Measurements from ENCODE around the gene MGST3. TPM values are rescaled to one million over a fixed set of nuclear protein-coding genes. Genes with fewer than 3 reads are reported as not detected.

MGST3 gene
- total RNA-seq, 2 donors from 2014 or later = 113 to 147 TPM

- no peak for TF ChIP-seq CTCF (conservative IDR thresholded peaks at IDR 0.05)
- no peak overlapping the region for H3K4me3 ChIP-seq (ENCODE audit: low read length)
- H3K36me3 ChIP-seq (ENCODE audit: control insufficient read depth, insufficient read depth, low read length) = peaks cover 15% of the 10 kb centered on the region
- DNase-seq = no peak
- Mint-ChIP-seq H3K9me3 (no peaks in the 10 kb centered on the region), H3K36me3 (ENCODE audit: low read depth) (peaks cover 2% of the 10 kb centered on the region), H3K4me1 (peaks cover 16% of the 10 kb centered on the region), H3K27me3 (ENCODE audit: insufficient read depth) (peaks cover 7% of the 10 kb centered on the region), H3K4me3 (no peak overlapping the region), H3K27ac (no peak overlapping the region)
- H3K4me1 ChIP-seq (ENCODE audit: control insufficient read depth, insufficient read depth, low read length) = peaks cover 4% of the 10 kb centered on the region
- H3K27me3 ChIP-seq (ENCODE audit: control insufficient read depth, insufficient read depth, low read length, poor library complexity, severe bottlenecking) = no peaks in the 10 kb centered on the region
- no peak overlapping the region for H3K9ac ChIP-seq (ENCODE audit: extremely low read depth, low read length, poor library complexity, severe bottlenecking)
- H3K9me3 ChIP-seq (ENCODE audit: control insufficient read depth, low read length) = no peaks in the 10 kb centered on the region
- WGBS, 2 experiments (ENCODE audit: insufficient coverage in 1 of 2, insufficient read length in 1 of 2) = 90 to 100% methylated on average over 1 to 3 of the region's 3 CpGs
- no peak overlapping the region for H3K27ac ChIP-seq (ENCODE audit: low read depth, low read length)
Observed at GRCh38 chr1:165633614-165634013, 2.6 kb downstream of the MGST3 start.

- H3K36me3 Mint-ChIP-seq (ENCODE audit: low read depth) = peaks cover 2% of the 10 kb centered on the region
- Histone ChIP-seq H3K4me1 (ENCODE audit: control insufficient read depth, insufficient read depth, low read length) (peaks cover 4% of the 10 kb centered on the region), H3K27me3 (ENCODE audit: control insufficient read depth, insufficient read depth, low read length, poor library complexity, severe bottlenecking) (no peaks in the 10 kb centered on the region), H3K36me3 (ENCODE audit: control insufficient read depth, insufficient read depth, low read length) (peaks cover 19% of the 10 kb centered on the region), H3K9me3 (ENCODE audit: control insufficient read depth, low read length) (no peaks in the 10 kb centered on the region), H3K27ac (ENCODE audit: low read depth, low read length) (no peak overlapping the region), H3K9ac (ENCODE audit: extremely low read depth, low read length, poor library complexity, severe bottlenecking) (no peak overlapping the region), H3K4me3 (ENCODE audit: low read length) (no peak overlapping the region)
- peaks cover 16% of the 10 kb centered on the region for H3K4me1 Mint-ChIP-seq
- 87 to 94% methylated on average over 3 to 4 of the region's 6 CpGs for WGBS, 2 experiments (ENCODE audit: insufficient coverage in 1 of 2, insufficient read length in 1 of 2)
- H3K27ac Mint-ChIP-seq = no peak overlapping the region
- H3K4me3 Mint-ChIP-seq = no peak overlapping the region
- no peaks in the 10 kb centered on the region for H3K9me3 Mint-ChIP-seq
- no peak for DNase-seq
- TF ChIP-seq CTCF (conservative IDR thresholded peaks at IDR 0.05) = no peak
- H3K27me3 Mint-ChIP-seq (ENCODE audit: insufficient read depth) = peaks cover 2% of the 10 kb centered on the region
Observed at GRCh38 chr1:165634154-165634921, 3.3 kb downstream of the MGST3 start.

- Histone ChIP-seq H3K9ac (ENCODE audit: extremely low read depth, low read length, poor library complexity, severe bottlenecking) (no peak overlapping the region), H3K36me3 (ENCODE audit: control insufficient read depth, insufficient read depth, low read length) (peaks cover 19% of the 10 kb centered on the region), H3K27ac (ENCODE audit: low read depth, low read length) (no peak overlapping the region), H3K4me3 (ENCODE audit: low read length) (no peak overlapping the region), H3K9me3 (ENCODE audit: control insufficient read depth, low read length) (no peaks in the 10 kb centered on the region), H3K27me3 (ENCODE audit: control insufficient read depth, insufficient read depth, low read length, poor library complexity, severe bottlenecking) (no peaks in the 10 kb centered on the region), H3K4me1 (ENCODE audit: control insufficient read depth, insufficient read depth, low read length) (peaks cover 4% of the 10 kb centered on the region)
- WGBS, 2 experiments (ENCODE audit: insufficient coverage in 1 of 2, insufficient read length in 1 of 2) = 74 to 82% methylated on average over 1 of the region's 2 CpGs
- H3K27ac Mint-ChIP-seq = no peak overlapping the region
- H3K9me3 Mint-ChIP-seq = no peaks in the 10 kb centered on the region
- peaks cover 11% of the 10 kb centered on the region for H3K4me1 Mint-ChIP-seq
- no peak overlapping the region for H3K4me3 Mint-ChIP-seq
- H3K27me3 Mint-ChIP-seq (ENCODE audit: insufficient read depth) = no peaks in the 10 kb centered on the region
- H3K36me3 Mint-ChIP-seq (ENCODE audit: low read depth) = peaks cover 8% of the 10 kb centered on the region
- DNase-seq = no peak
- no peak for TF ChIP-seq CTCF (conservative IDR thresholded peaks at IDR 0.05)
Observed at GRCh38 chr1:165635329-165635728, 4.3 kb downstream of the MGST3 start.
